ENCODE results near the gene FAM200C. TPM values are rescaled to one million over a fixed set of nuclear protein-coding genes. Genes with fewer than 3 reads are reported as not detected.

Gene FAM200C
- total and polyA plus RNA-seq, 9 of the 15 experiments (the other 6 are each of a cell fraction or from before 2014, with no cell fraction given) = 1.3 to 7.0 (median 1.8) TPM

DNA sequence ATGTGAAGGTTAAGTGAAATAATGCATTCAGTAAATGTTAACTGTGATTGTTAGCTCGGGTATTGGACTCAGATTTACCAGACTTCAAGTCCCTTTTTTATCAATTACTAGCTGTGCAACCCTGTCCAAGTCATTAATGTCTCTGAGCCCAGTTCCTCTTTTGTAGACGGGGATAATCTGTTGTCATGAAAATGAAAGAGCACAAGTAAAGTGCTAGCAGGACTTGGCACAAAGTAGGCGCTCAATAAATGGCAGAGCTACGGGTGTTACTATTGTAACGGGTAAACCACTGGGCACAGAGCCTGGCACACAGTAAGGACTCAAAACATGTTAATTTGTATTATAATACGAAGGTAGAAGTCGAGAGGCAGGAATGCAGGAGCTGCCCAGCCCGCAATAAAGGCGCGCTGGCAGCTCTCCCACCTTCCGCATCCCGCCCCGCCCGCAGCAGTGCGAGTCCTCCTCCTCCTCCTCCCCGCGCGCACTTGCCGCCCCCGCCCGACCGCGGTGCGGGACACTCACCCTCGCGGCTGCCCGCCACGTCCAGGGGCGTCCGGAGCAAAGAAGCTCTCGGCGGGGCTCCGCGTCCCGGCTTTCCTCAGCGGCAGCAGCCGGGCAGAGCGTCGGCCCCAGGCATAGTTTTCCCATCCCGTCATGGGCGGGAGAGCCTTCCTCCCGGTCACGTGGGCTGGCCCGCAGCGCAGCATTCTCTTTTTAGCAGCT, 29.7 kb downstream of the FAM200C start, which contains the start of gene C1QTNF2 (continued):
- TF ChIP-seq ZNF586 (CRISPR knock-in tag; conservative IDR thresholded peaks at IDR 0.05) (no peak), PRMT5 (CRISPR knock-in tag; IDR thresholded peaks at IDR 0.05) (no peak), HEY1 (CRISPR knock-in tag; IDR thresholded peaks at IDR 0.05; ENCODE audit: borderline replicate concordance) (no peak), NR1H2 (CRISPR knock-in tag; IDR thresholded peaks at IDR 0.05) (no peak), THRAP3 (IDR thresholded peaks at IDR 0.05; ENCODE audit: borderline replicate concordance) (no peak), NRF1 (conservative IDR thresholded peaks at IDR 0.05 in 1 of 2, IDR thresholded peaks at IDR 0.05 in 1 of 2) (0 out of 4 replicates have a peak, but pooled peaks of 1 of the 2 experiments have one; percentile 21), MGA (IDR thresholded peaks at IDR 0.05) (peak; percentile 34), EP400 (IDR thresholded peaks at IDR 0.05) (no peak), SREBF1 (IDR thresholded peaks at IDR 0.05; ENCODE audit: borderline replicate concordance, low read depth, low read length) (no peak)
- TF ChIP-seq, protein P1, sequence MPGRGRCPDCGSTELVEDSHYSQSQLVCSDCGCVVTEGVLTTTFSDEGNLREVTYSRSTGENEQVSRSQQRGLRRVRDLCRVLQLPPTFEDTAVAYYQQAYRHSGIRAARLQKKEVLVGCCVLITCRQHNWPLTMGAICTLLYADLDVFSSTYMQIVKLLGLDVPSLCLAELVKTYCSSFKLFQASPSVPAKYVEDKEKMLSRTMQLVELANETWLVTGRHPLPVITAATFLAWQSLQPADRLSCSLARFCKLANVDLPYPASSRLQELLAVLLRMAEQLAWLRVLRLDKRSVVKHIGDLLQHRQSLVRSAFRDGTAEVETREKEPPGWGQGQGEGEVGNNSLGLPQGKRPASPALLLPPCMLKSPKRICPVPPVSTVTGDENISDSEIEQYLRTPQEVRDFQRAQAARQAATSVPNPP (IDR thresholded peaks at IDR 0.05; ENCODE audit: borderline replicate concordance, insufficient read depth, insufficient read length) = no peak
- TF ChIP-seq, protein P2, sequence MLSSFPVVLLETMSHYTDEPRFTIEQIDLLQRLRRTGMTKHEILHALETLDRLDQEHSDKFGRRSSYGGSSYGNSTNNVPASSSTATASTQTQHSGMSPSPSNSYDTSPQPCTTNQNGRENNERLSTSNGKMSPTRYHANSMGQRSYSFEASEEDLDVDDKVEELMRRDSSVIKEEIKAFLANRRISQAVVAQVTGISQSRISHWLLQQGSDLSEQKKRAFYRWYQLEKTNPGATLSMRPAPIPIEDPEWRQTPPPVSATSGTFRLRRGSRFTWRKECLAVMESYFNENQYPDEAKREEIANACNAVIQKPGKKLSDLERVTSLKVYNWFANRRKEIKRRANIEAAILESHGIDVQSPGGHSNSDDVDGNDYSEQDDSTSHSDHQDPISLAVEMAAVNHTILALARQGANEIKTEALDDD (IDR thresholded peaks at IDR 0.05) = no peak

Measured in K562 (cell line).